Measurements from ENCODE around the gene RXFP1. TPM values are rescaled to one million over a fixed set of nuclear protein-coding genes. Genes with fewer than 3 reads are reported as not detected.

RXFP1 gene
- under 1 TPM; 0.32 to 0.74 TPM for total RNA-seq

DNA sequence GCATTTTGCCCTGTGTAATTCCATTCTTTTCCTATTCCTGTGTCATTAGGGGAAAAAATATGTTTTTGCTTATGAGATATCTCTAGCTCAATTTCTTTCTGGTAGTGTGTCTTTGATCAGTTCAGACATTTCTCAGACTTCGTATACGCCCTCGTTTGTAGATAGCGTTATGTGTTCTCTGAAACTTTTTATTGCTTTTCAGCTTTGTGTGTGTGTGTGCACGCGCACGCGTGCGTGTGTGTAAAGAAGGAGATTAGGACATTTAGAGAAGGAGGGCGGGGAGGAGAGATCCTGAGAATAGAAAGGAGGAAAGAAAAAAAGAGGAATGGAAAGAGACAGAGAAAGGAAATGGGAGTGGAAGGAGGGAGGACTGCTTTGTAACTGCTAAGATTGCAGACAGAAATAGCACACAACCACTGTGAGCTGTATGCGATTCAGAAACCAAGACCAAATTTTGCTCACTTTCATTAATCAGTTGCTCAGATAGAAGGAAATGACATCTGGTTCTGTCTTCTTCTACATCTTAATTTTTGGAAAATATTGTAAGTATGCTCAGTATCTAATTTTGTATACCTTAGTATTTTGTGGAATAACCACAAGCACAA, at the start of gene RXFP1:
TSS of gene RXFP1 (plus strand) at position 399 of the 605 bp plus-strand sequence. CDS start at position 494, 95 bp downstream.
- no peak for DNase-seq (ENCODE audit: low spot score)
- H3K9me3 ChIP-seq = no peaks in the 10 kb centered on the region
- H3K27me3 ChIP-seq (replicated peaks; ENCODE audit: insufficient read depth) = no peaks in the 10 kb centered on the region
- no peak within 1 kb of the TSS for H3K27ac ChIP-seq
- TF ChIP-seq, protein P1, sequence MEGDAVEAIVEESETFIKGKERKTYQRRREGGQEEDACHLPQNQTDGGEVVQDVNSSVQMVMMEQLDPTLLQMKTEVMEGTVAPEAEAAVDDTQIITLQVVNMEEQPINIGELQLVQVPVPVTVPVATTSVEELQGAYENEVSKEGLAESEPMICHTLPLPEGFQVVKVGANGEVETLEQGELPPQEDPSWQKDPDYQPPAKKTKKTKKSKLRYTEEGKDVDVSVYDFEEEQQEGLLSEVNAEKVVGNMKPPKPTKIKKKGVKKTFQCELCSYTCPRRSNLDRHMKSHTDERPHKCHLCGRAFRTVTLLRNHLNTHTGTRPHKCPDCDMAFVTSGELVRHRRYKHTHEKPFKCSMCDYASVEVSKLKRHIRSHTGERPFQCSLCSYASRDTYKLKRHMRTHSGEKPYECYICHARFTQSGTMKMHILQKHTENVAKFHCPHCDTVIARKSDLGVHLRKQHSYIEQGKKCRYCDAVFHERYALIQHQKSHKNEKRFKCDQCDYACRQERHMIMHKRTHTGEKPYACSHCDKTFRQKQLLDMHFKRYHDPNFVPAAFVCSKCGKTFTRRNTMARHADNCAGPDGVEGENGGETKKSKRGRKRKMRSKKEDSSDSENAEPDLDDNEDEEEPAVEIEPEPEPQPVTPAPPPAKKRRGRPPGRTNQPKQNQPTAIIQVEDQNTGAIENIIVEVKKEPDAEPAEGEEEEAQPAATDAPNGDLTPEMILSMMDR (IDR thresholded peaks at IDR 0.05) = no peak
- TF ChIP-seq POLR2AphosphoS5 (IDR thresholded peaks at IDR 0.05) (no peak), POLR2A (IDR thresholded peaks at IDR 0.05) (no peak)
- intact Hi-C loops (cut with DNase I) = no loop called here
- no peak within 1 kb of the TSS for H3K4me3 ChIP-seq
- WGBS = 17% methylated on average over 11 of the region's 11 CpGs
- no peaks in the 10 kb centered on the region for H3K36me3 ChIP-seq
- no peaks in the 10 kb centered on the region for H3K4me1 ChIP-seq (replicated peaks)

DNA sequence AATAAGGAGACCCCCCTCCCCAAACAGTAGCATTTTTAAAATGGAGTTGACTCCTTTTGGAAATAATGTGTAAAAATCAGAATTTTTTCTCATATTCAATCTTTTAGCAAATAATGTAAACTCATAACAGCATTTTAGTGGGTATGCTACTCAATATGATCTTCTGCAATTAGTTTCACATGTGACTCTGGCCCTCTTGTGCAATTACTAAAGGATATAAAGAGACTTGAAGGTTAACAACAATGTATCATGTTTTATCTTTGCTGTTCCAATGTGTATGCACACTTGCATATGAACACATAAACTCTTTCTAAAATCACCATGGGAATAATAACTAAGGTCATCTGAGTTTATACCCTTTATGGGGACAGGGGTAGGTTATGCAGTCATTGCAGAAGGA, 39.9 kb upstream of the RXFP1 start:
- no peaks in the 10 kb centered on the region for H3K36me3 ChIP-seq
- DNase-seq (ENCODE audit: low spot score) = no peak
- no peak overlapping the region for H3K27ac ChIP-seq
- no peaks in the 10 kb centered on the region for H3K9me3 ChIP-seq
- no peaks in the 10 kb centered on the region for H3K4me1 ChIP-seq (replicated peaks)
- intact Hi-C loops (cut with DNase I) = no loop called here
- no peaks in the 10 kb centered on the region for H3K27me3 ChIP-seq (replicated peaks; ENCODE audit: insufficient read depth)
- TF ChIP-seq POLR2AphosphoS5 (IDR thresholded peaks at IDR 0.05) (no peak), POLR2A (IDR thresholded peaks at IDR 0.05) (no peak)
- TF ChIP-seq, protein P1 (IDR thresholded peaks at IDR 0.05) = no peak
- no peak overlapping the region for H3K4me3 ChIP-seq

DNA sequence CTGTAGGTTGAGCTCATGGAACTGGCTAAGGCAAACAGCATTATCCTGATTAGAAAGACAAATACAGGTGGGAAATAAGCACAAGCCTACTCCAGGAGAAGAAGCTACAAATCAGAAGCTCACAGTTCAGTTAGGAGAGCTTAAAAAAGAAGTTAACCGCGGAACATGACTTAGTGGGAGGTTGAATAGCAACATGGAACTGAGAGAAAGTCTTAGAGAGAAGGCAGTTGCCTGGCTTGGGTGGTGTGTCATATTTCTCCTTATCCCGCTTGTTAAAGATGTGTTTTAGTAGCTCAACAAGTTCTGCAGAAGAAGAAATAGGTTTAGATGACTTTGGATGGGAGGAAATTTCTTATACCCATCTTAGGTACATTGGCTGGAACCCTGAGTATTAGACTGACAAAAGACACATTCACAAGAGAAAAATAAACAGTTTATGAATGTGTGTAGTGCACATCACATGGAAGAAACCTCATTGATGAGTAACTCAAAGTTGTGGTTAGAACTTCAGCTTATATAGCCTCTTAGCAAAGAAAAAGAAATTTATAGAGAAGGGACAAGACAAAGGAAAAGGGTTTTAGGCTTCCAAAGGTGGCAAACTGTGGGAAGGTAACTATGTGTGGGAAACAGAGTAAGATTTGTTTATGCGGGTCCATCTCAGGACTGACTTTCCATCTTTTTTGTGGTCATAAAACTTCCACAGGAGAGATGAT, 37.4 kb upstream of the RXFP1 start:
- intact Hi-C loops (cut with DNase I) = no loop called here
- no peaks in the 10 kb centered on the region for H3K27me3 ChIP-seq (replicated peaks; ENCODE audit: insufficient read depth)
- H3K4me1 ChIP-seq (replicated peaks) = no peaks in the 10 kb centered on the region
- no peak overlapping the region for H3K27ac ChIP-seq
- 72% methylated on average over 4 of the region's 4 CpGs for WGBS
- no peak for DNase-seq (ENCODE audit: low spot score)
- no peaks in the 10 kb centered on the region for H3K36me3 ChIP-seq
- no peaks in the 10 kb centered on the region for H3K9me3 ChIP-seq
- no peak overlapping the region for H3K4me3 ChIP-seq
- TF ChIP-seq, protein P1 (IDR thresholded peaks at IDR 0.05) = no peak
- TF ChIP-seq POLR2AphosphoS5 (IDR thresholded peaks at IDR 0.05) (no peak), POLR2A (IDR thresholded peaks at IDR 0.05) (no peak)

DNA sequence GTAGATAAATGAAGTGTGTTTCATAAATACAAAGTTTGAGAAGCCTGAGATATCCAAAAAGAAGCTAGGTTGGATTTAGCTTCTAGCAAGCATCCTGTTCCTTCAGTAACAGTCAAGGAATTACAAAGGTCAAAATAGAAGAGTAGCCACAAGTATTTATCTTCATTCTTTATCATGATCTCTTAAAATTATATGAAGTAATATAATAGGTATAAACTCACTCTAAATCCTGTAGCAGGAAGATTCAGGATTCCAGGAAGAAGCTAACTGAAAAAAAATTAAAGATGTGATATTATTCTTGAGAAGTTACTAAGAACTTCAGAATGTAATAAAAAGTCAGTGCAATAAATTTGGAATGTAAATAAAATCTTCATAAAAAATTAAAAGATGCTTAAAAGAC, 31.1 kb upstream of the RXFP1 start:
- TF ChIP-seq POLR2AphosphoS5 (IDR thresholded peaks at IDR 0.05) = no peak
- no peak for TF ChIP-seq POLR2A (IDR thresholded peaks at IDR 0.05)
- no peaks in the 10 kb centered on the region for H3K36me3 ChIP-seq
- no peaks in the 10 kb centered on the region for H3K4me1 ChIP-seq (replicated peaks)
- intact Hi-C loops (cut with DNase I) = no loop called here
- H3K4me3 ChIP-seq = no peak overlapping the region
- H3K27me3 ChIP-seq (replicated peaks; ENCODE audit: insufficient read depth) = no peaks in the 10 kb centered on the region
- DNase-seq (ENCODE audit: low spot score) = no peak
- no peak overlapping the region for H3K27ac ChIP-seq
- no peaks in the 10 kb centered on the region for H3K9me3 ChIP-seq

DNA sequence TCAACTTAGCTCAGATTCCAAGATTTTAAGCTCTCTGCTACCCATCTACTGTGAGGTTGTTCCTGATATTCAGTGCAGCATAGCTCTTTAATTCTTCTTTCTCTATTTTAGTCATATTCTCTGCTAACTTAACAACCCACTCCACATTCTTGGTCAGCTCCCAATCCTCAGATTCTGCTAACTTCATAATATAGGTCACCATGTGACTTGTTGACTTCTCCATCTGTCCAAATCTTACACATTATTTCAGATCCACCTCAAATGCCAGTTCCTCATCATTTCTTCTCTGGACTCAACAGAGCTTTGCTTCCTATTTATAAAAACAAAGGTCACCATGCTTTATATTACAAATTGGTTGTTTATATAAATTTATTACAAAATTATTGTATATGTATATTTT, 29.3 kb upstream of the RXFP1 start:
- TF ChIP-seq, protein P1 (IDR thresholded peaks at IDR 0.05) = no peak
- no peak for TF ChIP-seq POLR2AphosphoS5 (IDR thresholded peaks at IDR 0.05)
- TF ChIP-seq POLR2A (IDR thresholded peaks at IDR 0.05) = no peak
- H3K27ac ChIP-seq = no peak overlapping the region
- H3K4me1 ChIP-seq (replicated peaks) = no peaks in the 10 kb centered on the region
- no peaks in the 10 kb centered on the region for H3K27me3 ChIP-seq (replicated peaks; ENCODE audit: insufficient read depth)
- no peaks in the 10 kb centered on the region for H3K36me3 ChIP-seq
- intact Hi-C loops (cut with DNase I) = no loop called here
- H3K4me3 ChIP-seq = no peak overlapping the region
- H3K9me3 ChIP-seq = no peaks in the 10 kb centered on the region
- DNase-seq (ENCODE audit: low spot score) = no peak

All from prostate gland (tissue), 2 donors.